Parathyroid adenoma (tissue), 2 donors: Measurements from ENCODE around the gene DNAH1.
"Not testable (repeated sequence)": the region's sequence is repeated elsewhere in the genome, so short reads cannot be mapped to it uniquely, and the experiment has no call there.

Experiments used
- H2AFZ ChIP-seq: fragments of 300-600 bp; sonication (generic); one replicate; pipeline ENCODE4 v1.7.0; 2017; ENCODE audit warnings: antibody characterized with exemption, mild to moderate bottlenecking
- H3K27ac ChIP-seq: fragments of 300-600 bp; sonication (generic); one replicate; pipeline ENCODE4 v1.7.0; 2017
- H3K27me3 ChIP-seq: fragments of 300-600 bp; sonication (generic); one replicate; pipeline ENCODE4 v1.7.0; 2017; ENCODE audit warnings: low read length; ENCODE audit not compliant: control insufficient read depth, insufficient read depth
- H3K36me3 ChIP-seq: fragments of 300-600 bp; sonication (generic); one replicate; pipeline ENCODE4 v1.7.0; 2017; ENCODE audit warnings: low read length; ENCODE audit not compliant: control insufficient read depth, insufficient read depth
- H3K4me1 ChIP-seq: fragments of 300-600 bp; sonication (generic); one replicate; pipeline ENCODE4 v1.7.0; 2017; ENCODE audit warnings: control low read depth
- H3K4me2 ChIP-seq: fragments of 300-600 bp; sonication (generic); one replicate; pipeline ENCODE4 v1.7.0; 2017; ENCODE audit warnings: low read length
- H3K4me3 ChIP-seq: fragments of 300-600 bp; sonication (generic); one replicate; pipeline ENCODE4 v1.7.0; 2017; ENCODE audit warnings: low read depth, low read length
- H3K79me2 ChIP-seq: fragments of 300-600 bp; sonication (generic); one replicate; pipeline ENCODE4 v1.7.0; 2017; ENCODE audit warnings: control low read depth
- H3K9ac ChIP-seq: fragments of 300-600 bp; sonication (generic); one replicate; pipeline ENCODE4 v1.7.0; 2017; ENCODE audit warnings: mild to moderate bottlenecking
- H3K9me3 ChIP-seq: fragments of 300-600 bp; sonication (generic); one replicate; pipeline ENCODE4 v1.7.0; 2017; ENCODE audit warnings: low read length; ENCODE audit not compliant: control insufficient read depth
- TF ChIP-seq, protein P1 (sequence below): fragments of 300-600 bp; sonication (generic); IDR thresholded peaks from one replicate; pipeline ENCODE4 v1.7.0; 2017; ENCODE audit warnings: antibody characterized with exemption, mild to moderate bottlenecking
- donor health status: primary hyperparathyroidism.

Gene DNAH1

DNA sequence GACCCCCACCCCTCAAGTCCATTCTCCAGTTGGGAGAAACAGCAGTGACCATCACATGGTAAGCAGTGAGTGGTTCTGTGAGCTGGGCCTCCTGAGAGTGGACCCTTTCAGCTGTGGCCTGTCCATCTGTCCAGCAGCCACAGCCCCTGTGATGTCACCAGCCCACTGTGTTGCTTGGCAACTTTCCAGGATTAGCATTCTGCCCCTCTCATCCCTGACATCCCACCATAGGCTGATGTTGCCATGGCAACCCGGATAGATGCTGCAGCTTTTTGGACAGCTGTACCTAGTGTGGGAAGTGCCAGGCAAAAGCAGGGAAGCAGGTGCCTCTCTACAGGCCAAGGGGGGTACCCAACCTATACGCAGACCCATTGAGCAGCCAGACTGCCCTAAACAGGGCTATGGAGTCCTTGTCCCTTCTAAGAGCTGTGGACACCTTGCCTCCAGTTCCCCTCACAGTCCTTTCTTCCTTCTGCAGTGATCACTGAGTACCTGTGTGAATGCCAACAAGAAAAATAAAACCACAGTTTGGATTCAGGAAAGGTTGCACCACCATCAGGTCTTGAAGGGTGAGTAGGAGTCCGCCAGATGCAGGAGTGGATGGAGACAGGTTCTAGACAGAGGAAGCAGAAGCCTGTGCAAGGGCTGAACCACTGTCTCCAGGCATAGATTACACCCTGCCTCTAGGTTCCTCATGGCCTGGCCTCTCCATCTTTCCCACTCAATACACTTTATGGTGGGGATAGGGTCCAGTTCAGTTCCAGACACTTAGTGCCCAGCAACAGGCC is at the start of gene DNAH1:
Gene DNAH1, plus strand, starts transcription at position 343 of the 788 bp plus-strand sequence. CDS start 6,124 bp downstream, outside the sequence.
- Histone ChIP-seq H3K4me1 (no peaks in the 10 kb centered on the region), H3K4me2 (no peak within 1 kb of the TSS), H3K36me3 (no peaks in the 10 kb centered on the region), H2AFZ (no peak within 1 kb of the TSS), H3K4me3 (no peak within 1 kb of the TSS), H3K79me2 (no peaks in the 10 kb centered on the region), H3K27ac (no peak within 1 kb of the TSS), H3K27me3 (no peaks in the 10 kb centered on the region), H3K9ac (no peak within 1 kb of the TSS), H3K9me3 (no peaks in the 10 kb centered on the region)
- TF ChIP-seq, protein P1, sequence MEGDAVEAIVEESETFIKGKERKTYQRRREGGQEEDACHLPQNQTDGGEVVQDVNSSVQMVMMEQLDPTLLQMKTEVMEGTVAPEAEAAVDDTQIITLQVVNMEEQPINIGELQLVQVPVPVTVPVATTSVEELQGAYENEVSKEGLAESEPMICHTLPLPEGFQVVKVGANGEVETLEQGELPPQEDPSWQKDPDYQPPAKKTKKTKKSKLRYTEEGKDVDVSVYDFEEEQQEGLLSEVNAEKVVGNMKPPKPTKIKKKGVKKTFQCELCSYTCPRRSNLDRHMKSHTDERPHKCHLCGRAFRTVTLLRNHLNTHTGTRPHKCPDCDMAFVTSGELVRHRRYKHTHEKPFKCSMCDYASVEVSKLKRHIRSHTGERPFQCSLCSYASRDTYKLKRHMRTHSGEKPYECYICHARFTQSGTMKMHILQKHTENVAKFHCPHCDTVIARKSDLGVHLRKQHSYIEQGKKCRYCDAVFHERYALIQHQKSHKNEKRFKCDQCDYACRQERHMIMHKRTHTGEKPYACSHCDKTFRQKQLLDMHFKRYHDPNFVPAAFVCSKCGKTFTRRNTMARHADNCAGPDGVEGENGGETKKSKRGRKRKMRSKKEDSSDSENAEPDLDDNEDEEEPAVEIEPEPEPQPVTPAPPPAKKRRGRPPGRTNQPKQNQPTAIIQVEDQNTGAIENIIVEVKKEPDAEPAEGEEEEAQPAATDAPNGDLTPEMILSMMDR = no peak

DNA sequence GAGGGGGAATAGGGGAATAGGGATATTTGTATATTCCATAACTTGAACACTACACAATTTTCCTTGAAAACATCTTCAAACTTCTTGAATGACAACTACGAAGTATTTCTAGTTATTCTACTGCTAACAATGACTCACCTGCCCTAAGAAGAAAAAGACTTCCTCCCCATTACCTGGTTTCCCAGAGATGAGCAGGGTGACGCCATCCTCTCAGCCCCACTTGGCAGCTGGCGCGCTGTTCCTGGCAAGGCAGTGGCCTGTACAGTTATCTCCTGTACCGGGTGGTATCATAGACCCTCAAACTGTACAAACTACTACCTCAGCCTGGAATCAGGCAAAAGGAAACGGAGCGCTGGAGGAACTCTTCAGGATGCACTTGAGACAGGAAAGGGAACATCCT is 48.1 kb upstream of the DNAH1 start:
- Histone ChIP-seq H2AFZ (no peak overlapping the region), H3K27ac (no peak overlapping the region), H3K4me2 (no peak overlapping the region), H3K4me3 (no peak overlapping the region), H3K9me3 (no peaks in the 10 kb centered on the region), H3K9ac (no peak overlapping the region), H3K36me3 (no peaks in the 10 kb centered on the region), H3K4me1 (no peaks in the 10 kb centered on the region), H3K27me3 (no peaks in the 10 kb centered on the region), H3K79me2 (peaks cover 48% of the 10 kb centered on the region)
- TF ChIP-seq, protein P1 = no peak

DNA sequence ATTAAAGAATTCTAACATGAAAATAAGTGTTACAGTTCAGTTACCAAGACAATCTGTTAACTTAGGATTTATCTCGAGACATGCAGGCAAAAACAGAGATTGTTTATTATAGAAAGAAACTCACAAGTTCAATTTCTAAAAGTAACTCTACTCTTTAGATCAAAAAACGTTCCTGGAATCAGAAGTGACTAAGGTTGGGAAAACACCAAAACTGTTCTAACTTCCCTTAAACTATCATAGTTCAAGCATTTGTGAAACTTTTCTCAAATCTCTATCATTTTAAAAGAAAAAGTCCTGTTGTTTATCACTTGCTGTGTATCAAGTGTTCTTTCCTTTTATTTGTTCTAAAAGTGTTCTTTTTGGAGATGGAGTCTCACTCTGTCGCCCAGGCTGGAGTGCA is 46.3 kb upstream of the DNAH1 start:
- TF ChIP-seq, protein P1 = no peak
- H3K9ac ChIP-seq = no peak overlapping the region
- H3K27me3 ChIP-seq = no peaks in the 10 kb centered on the region
- H3K4me2 ChIP-seq = no peak overlapping the region
- H3K4me3 ChIP-seq = no peak overlapping the region
- H3K4me1 ChIP-seq = no peaks in the 10 kb centered on the region
- peaks cover 50% of the 10 kb centered on the region for H3K79me2 ChIP-seq
- H3K27ac ChIP-seq = no peak overlapping the region
- no peaks in the 10 kb centered on the region for H3K36me3 ChIP-seq
- H2AFZ ChIP-seq = no peak overlapping the region
- no peaks in the 10 kb centered on the region for H3K9me3 ChIP-seq

DNA sequence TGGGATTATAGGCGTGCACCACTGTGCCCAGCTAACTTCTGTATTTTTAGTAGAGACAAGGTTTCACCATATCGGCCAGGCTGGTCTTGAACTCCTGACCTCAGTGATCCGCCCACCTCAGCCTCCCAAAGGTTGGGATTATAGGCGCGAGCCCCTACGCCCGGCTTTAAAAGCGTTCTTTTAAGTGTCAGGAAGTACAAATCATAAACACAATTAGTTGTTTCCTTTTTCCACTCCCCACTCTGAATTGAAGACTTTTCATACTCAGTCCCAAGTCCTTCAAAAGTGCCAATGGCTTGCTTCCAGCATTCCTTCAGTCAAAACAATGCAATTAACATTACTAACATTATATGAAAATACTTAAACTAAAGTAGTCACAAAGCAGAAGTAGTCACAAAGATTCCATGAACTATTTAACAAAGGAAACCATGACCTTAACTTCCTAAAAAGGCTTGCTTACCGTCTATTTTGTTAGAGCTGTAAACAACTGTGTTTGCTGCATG is 45.8 kb upstream of the DNAH1 start:
- no peaks in the 10 kb centered on the region for H3K36me3 ChIP-seq
- H3K4me2 ChIP-seq = no peak overlapping the region
- no peak overlapping the region for H3K9ac ChIP-seq
- no peaks in the 10 kb centered on the region for H3K27me3 ChIP-seq
- no peak overlapping the region for H3K27ac ChIP-seq
- no peaks in the 10 kb centered on the region for H3K4me1 ChIP-seq
- no peak overlapping the region for H3K4me3 ChIP-seq
- H2AFZ ChIP-seq = no peak overlapping the region
- TF ChIP-seq, protein P1 = no peak
- H3K79me2 ChIP-seq = peaks cover 54% of the 10 kb centered on the region
- H3K9me3 ChIP-seq = no peaks in the 10 kb centered on the region

DNA sequence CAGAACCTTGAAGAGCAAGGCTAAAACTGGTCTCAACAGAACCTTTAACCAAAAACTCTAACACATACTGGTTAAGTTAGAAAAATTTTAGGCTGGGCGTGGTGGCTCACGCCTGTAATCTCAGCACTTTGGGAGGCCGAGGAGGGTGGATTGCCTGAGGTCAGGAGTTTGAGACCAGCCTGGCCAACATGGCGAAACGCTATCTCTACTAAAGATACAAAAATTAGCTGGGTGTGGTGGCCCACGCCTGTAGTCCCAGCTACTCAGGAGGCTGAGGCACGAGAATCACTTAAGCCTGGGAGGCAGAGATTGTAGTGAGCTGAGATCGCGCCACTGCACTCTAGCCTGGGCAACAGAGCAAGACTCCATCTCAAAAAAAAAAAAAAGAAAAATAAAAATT is 43.9 kb upstream of the DNAH1 start:
- not testable (repeated sequence) for H3K27ac ChIP-seq, H3K4me3 ChIP-seq, H3K9ac ChIP-seq, H3K4me2 ChIP-seq, H3K9me3 ChIP-seq, H3K36me3 ChIP-seq, H2AFZ ChIP-seq, H3K27me3 ChIP-seq
- H3K4me1 ChIP-seq = peaks cover 11% of the 10 kb centered on the region
- peaks cover 71% of the 10 kb centered on the region for H3K79me2 ChIP-seq
